Osteoblast (primary cell): ENCODE measurements around the gene ABCC11. TPM values are rescaled to one million over a fixed set of nuclear protein-coding genes. Genes with fewer than 3 reads are reported as not detected.
"Not testable (repeated sequence)": the region's sequence is repeated elsewhere in the genome, so short reads cannot be mapped to it uniquely, and the experiment has no call there.

ENCODE experiments used
- DNase-seq: peaks from one replicate; pipeline ENCODE4 v3.0.0; 2011; ENCODE audit warnings: low spot score, mixed read lengths; ENCODE audit not compliant: insufficient read length; ENCODE audit errors: missing footprints
- H2AFZ ChIP-seq: 2 replicates; pipeline ENCODE4 v1.6.0; 2011; ENCODE audit warnings: mild to moderate bottlenecking, low read length
- H3K27ac ChIP-seq: 2 replicates; pipeline ENCODE4 v1.5.1; 2011; ENCODE audit warnings: mild to moderate bottlenecking, low read depth, low read length, moderate library complexity
- H3K27me3 ChIP-seq: 2 replicates; pipeline ENCODE4 v1.6.0; 2012; ENCODE audit warnings: mild to moderate bottlenecking, control low read depth, inconsistent platforms, low read length, moderate library complexity; ENCODE audit not compliant: insufficient read depth
- H3K36me3 ChIP-seq: 2 replicates; pipeline ENCODE4 v1.5.1; 2011; ENCODE audit warnings: mild to moderate bottlenecking, low read length, control low read depth, moderate library complexity; ENCODE audit not compliant: insufficient read depth
- H3K4me1 ChIP-seq: 2 replicates; pipeline ENCODE4 v1.5.1; 2011; ENCODE audit warnings: mild to moderate bottlenecking, low read length, control low read depth, moderate library complexity; ENCODE audit not compliant: insufficient read depth
- H3K4me2 ChIP-seq: 2 replicates; pipeline ENCODE4 v1.6.0; 2011; ENCODE audit warnings: mild to moderate bottlenecking, low read length; ENCODE audit not compliant: insufficient read depth
- H3K4me3 ChIP-seq: fragments of 200-600 bp; sonication (generic); 3 replicates; pipeline ENCODE4 v1.5.1; 2012; ENCODE audit warnings: mild to moderate bottlenecking, low read length, inconsistent platforms; ENCODE audit not compliant: insufficient read depth
- H3K79me2 ChIP-seq: 2 replicates; pipeline ENCODE4 v1.6.0; 2012; ENCODE audit warnings: mild to moderate bottlenecking, low read length, control low read depth, inconsistent platforms; ENCODE audit not compliant: insufficient read depth
- H3K9me3 ChIP-seq: 2 replicates; pipeline ENCODE4 v1.5.1; 2011; ENCODE audit warnings: low read depth, low read length, control low read depth
- H4K20me1 ChIP-seq: 2 replicates; pipeline ENCODE4 v1.6.0; 2012; ENCODE audit warnings: mild to moderate bottlenecking, low read length, control low read depth; ENCODE audit not compliant: insufficient read depth
- CTCF ChIP-seq: IDR thresholded peaks from 2 replicates; pipeline ENCODE4 v1.5.1; 2011; ENCODE audit warnings: mild to moderate bottlenecking, low read depth, low read length, moderate library complexity; ENCODE audit errors: extremely low read depth
- total RNA-seq: library from RNA; depleted of rRNA; stranded (reverse); fragments of >200 nt; gene quantifications from 2 replicates; pipeline ENCODE4 v1.2.3, GENCODE V29; 2012

The ABCC11 gene
- total RNA-seq, 1 donor = under 0.01 TPM

- TF ChIP-seq CTCF = no peak
- no peaks in the 10 kb centered on the region for H4K20me1 ChIP-seq
- no peak overlapping the region for H2AFZ ChIP-seq
Measured at GRCh38 chr16:48169896-48170295, 77.4 kb downstream of the ABCC11 start.

GRCh38 chr16:48168075-48168474, 79.3 kb downstream of the ABCC11 start:
- H3K36me3 ChIP-seq = no peaks in the 10 kb centered on the region
- peaks cover 3% of the 10 kb centered on the region for H3K27me3 ChIP-seq
- no peaks in the 10 kb centered on the region for H3K9me3 ChIP-seq
- no peak overlapping the region for H3K27ac ChIP-seq
- DNase-seq = no peak
- no peaks in the 10 kb centered on the region for H4K20me1 ChIP-seq
- no peak overlapping the region for H3K4me2 ChIP-seq
- peaks cover 7% of the 10 kb centered on the region for H3K4me1 ChIP-seq
- no peaks in the 10 kb centered on the region for H3K79me2 ChIP-seq
- H2AFZ ChIP-seq = no peak overlapping the region
- no peak overlapping the region for H3K4me3 ChIP-seq
- no peak for TF ChIP-seq CTCF

More at GRCh38 chr16:48169896-48170295, 77.4 kb downstream of the ABCC11 start:
- Histone ChIP-seq H3K4me2 (no peak overlapping the region), H3K4me1 (peaks cover 7% of the 10 kb centered on the region), H3K4me3 (no peak overlapping the region), H3K79me2 (no peaks in the 10 kb centered on the region), H3K27me3 (peaks cover 3% of the 10 kb centered on the region), H3K27ac (no peak overlapping the region), H3K36me3 (no peaks in the 10 kb centered on the region), H3K9me3 (no peaks in the 10 kb centered on the region)
- DNase-seq = no peak

GRCh38 chr16:48166617-48167016, 80.7 kb downstream of the ABCC11 start:
- H3K9me3 ChIP-seq, DNase-seq, H2AFZ ChIP-seq, H3K4me2 ChIP-seq, H4K20me1 ChIP-seq, H3K79me2 ChIP-seq, H3K4me3 ChIP-seq, H3K4me1 ChIP-seq, H3K27ac ChIP-seq, H3K36me3 ChIP-seq, H3K27me3 ChIP-seq: not testable (repeated sequence)

- Histone ChIP-seq H3K27ac (no peak overlapping the region), H3K27me3 (no peaks in the 10 kb centered on the region), H2AFZ (peak overlapping the region; percentile 32), H3K36me3 (no peaks in the 10 kb centered on the region), H3K79me2 (no peaks in the 10 kb centered on the region), H3K4me1 (peaks cover 7% of the 10 kb centered on the region), H3K4me2 (no peak overlapping the region), H3K4me3 (no peak overlapping the region), H3K9me3 (no peaks in the 10 kb centered on the region), H4K20me1 (no peaks in the 10 kb centered on the region)
- no peak for TF ChIP-seq CTCF
- no peak for DNase-seq
Measured at GRCh38 chr16:48165961-48166578, 81.3 kb downstream of the ABCC11 start.
